Myocyte (in vitro differentiated cells): ENCODE results near the gene RNF227. TPM values are rescaled to one million over a fixed set of nuclear protein-coding genes. Genes with fewer than 3 reads are reported as not detected.

Experiments
- DNase-seq: peaks from one replicate; pipeline ENCODE4 v3.0.0-alpha.2; 2012; ENCODE audit warnings: low read depth
- total RNA-seq: library from RNA; depleted of rRNA; stranded (reverse); fragments of >200 nt; gene quantifications from 2 replicates; pipeline ENCODE4 v1.2.3, GENCODE V29; 2014

Gene RNF227
- total RNA-seq, 1 donor from 2014 or later: 6.7 TPM

- no peak for DNase-seq
These were observed 14.9 kb upstream of the RNF227 start for GRCh38 chr17:7930841-7931631.

- no peak for DNase-seq
These were observed 13.3 kb upstream of the RNF227 start, which contains the start of gene KCNAB3 for GRCh38 chr17:7929158-7930023. KCNAB3 (minus strand) TSS chr17:7929856; CDS start chr17:7929435, 421 bp downstream.

- DNase-seq: no peak
These were observed 11.5 kb upstream of the RNF227 start for GRCh38 chr17:7927596-7927995.

DNA sequence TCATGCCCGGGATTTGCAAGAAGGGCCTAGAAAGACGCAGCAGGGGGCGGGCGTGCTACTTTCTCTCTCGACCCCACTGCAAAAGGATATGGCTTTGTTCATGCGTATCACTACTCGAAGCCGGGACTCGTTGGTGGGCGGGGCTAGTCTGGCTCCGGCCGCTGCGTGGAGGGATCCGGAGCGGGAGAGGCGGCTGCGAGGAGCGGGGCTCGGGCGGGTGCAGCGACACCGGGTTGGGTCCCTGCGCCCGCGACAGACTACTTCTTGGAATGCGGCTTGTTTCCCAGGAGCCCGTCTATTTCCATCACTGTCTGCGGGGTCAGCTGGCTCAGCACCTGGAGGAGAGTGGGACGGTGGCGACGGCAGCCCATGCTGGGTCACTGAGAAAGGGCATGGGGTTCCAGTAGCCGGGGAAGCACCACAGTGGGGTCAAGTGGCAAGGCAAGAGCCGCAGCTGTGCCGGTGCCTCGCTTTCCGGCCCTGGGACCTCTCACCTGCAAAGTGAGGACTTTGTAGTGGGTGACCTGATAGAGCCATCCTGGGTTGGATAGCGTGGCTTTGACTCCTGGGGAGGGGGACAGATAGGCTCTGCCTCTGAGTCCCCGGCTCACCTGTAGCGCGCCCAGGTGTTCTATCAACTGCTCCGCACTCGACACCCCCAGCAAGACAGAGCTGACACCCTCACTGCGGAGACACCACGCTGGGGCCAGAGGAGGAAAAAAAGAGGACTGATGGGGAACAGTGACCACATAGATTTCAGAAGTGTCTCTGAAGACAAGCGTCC, 6.9 kb upstream of the RNF227 start:
- DNase-seq: no peak

DNA sequence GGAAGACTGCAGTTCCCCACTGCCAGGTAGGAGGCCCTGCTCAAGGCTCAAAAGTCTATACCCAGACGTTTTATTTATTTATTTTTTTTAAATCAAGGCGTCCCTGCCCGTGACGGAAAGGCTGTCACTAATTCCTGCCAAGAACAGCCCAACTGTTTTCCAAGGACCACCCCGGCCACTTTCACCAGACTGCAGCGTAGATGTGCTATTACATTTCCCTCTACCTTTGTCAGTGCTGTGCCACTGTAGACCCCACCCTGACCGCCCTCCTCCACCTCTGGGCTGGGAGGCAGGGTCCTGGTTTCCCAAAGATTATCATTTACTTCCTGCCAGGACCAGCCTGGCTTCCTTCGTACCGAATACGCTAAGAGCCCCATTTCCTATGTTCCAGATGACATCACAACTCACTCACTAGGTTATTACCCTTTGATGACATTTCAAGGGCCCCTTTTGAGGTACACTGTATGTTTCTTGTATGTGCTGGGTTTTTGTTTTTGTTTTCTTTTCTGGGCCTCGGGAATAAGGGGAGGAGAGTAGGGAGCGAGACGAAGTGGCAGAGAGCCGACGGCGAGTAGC, 6.3 kb upstream of the RNF227 start:
- no peak for DNase-seq

DNA sequence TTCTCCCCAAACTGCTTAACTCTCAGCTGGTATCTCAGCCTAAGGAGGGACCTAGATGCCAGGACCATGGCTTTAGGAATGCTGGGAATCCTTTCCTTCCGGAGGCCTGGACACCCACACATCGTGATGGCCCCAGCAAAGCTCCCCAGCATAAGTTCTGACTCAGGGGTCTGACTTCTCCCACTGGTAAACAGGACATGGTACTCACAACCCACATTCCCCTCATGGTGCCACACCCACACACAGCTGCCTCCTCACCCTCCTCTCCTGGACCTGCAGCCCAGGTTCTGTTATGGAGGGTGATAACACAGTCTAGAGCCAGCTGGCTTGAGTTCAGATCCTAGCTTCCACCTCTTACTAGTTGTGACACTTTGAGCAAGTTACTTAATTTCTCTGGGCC, 719 bp upstream of the RNF227 start:
- DNase-seq: peak; percentile 77

DNA sequence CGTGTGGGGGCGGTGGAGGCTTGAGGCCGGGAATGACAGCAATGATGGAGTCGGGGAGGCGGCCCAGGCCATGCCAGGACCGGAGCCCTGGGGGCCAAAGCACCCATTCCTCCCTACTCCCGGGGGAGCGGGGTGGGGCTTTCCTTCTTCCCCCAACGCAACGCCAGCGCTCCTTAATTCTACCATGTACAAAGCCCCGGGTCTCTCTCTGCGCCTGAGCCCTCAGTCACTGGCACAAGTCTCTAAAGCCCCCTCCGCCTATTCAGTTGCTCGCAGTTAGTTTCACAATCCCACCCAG, 245 bp upstream of the RNF227 start:
- no peak for DNase-seq

GRCh38 chr17:7915179-7915610, 894 bp downstream of the RNF227 start:
- DNase-seq: no peak

- peak; percentile 70 for DNase-seq
These were observed 3.1 kb downstream of the RNF227 start for GRCh38 chr17:7912927-7913524.

- no peak for DNase-seq
These were observed 5.0 kb downstream of the RNF227 start for GRCh38 chr17:7911116-7911515.

- DNase-seq: no peak
These were observed 5.4 kb downstream of the RNF227 start for GRCh38 chr17:7910711-7911110.

- no peak for DNase-seq
These were observed 5.8 kb downstream of the RNF227 start for GRCh38 chr17:7910281-7910680.

GRCh38 chr17:7909089-7909488, 7.0 kb downstream of the RNF227 start:
- DNase-seq: no peak

DNA sequence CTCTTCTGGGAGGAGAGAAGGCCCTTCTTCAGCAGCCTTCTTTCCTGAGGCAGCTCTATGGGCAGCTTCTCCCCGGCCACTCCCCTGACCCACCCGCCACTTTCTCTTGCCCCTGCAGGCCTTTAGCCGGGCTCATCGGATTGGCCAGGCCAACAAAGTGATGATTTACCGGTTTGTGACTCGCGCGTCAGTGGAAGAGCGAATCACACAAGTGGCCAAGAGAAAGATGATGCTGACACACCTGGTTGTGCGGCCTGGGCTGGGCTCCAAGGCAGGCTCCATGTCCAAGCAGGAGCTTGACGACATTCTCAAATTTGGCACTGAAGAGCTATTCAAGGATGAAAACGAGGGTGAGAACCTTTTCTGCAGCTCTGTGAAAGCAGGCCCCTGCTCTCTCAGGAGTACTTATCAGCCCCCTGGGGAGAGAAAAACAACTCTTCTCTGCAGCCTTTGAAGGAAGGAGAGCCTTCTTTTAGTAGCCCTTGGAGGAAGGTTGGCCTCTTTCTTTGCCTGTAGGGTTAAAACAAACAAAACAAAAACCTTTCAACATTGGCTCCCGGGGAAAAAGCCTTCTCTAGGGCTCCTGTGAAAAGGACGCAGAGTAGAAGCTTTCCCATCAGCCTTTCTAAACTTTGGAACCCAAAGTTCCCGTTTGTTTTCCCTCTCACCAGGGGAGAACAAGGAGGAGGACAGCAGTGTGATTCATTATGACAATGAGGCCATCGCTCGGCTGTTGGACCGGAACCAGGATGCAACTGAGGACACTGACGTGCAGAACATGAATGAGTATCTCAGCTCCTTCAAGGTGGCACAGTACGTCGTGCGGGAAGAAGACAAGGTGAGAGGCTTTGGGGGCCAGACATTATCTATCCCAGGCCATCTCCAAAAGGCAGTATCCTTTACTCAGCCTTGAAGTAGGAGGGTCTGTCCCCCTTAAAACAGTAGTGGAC, 12.7 kb downstream of the RNF227 start:
- DNase-seq: no peak

GRCh38 chr17:7897773-7898172, 18.3 kb downstream of the RNF227 start:
- peak; percentile 33 for DNase-seq

DNA sequence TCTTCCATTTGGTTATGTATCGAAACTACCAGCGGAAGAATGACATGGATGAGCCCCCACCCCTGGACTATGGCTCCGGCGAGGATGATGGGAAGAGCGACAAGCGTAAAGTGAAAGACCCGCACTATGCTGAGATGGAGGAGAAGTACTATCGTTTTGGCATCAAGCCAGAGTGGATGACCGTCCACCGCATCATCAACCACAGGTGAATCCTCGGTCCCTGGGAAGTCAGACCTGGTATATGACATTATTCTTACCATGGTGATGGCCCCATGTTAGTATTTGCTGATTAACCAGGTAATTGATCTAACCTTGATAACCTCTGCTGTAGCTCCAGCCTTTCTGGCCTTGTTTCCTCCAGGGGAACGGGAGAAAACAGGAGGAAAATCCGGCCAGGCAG, 19.0 kb downstream of the RNF227 start:
- no peak for DNase-seq

DNA sequence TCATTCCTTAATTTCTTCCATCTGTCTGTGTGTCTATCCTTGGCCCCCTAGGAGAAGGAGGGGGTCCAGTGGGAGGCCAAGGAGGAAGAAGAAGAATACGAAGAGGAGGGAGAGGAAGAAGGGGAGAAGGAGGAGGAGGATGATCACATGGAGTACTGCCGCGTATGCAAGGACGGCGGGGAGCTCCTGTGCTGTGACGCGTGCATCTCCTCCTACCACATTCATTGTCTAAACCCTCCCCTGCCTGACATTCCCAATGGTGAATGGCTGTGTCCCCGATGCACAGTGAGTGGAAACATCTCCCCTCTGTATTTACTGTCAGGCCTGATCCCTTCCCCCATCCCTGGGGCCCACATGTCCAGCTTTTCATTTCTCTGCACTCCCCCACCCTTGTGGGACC, 21.2 kb downstream of the RNF227 start:
- DNase-seq: no peak

- no peak for DNase-seq
These were observed 21.9 kb downstream of the RNF227 start for GRCh38 chr17:7894226-7894625.

- peak; percentile 81 for DNase-seq
These were observed 22.8 kb downstream of the RNF227 start for GRCh38 chr17:7893187-7893880.
